HG02571 (cell line): Measurements from ENCODE around the gene ASB1.

Source experiments
- ATAC-seq: cut with Tn5 transposase; IDR thresholded peaks from one replicate; pipeline ENCODE4 v1.9.1; 2021; ENCODE audit warnings: mild to moderate bottlenecking, moderate library complexity; ENCODE audit not compliant: unreplicated experiment

ASB1 gene

DNA sequence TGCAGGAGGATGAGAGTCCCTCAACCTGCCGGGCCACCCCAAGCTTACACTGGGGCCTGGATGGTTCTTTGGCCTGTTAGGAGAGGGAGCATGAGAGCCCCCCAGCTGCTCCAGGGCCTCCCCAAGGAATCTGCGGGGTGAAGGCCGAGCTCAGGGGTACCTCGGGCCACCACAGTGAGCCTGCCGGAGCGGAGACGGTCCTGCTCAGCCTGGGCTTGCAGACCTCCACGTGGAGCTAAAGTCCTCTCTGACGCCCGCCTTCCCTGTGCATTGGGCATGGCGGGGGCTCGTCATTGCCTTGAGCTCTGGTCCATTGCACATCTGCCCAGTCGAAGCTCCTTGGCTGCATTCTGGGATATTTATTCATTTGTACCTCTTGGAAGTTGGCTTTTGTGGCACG, 62.7 kb downstream of the ASB1 start:
- no peak for ATAC-seq

GRCh38 chr2:238489896-238490295, 63.2 kb downstream of the ASB1 start:
- ATAC-seq, result no peak

DNA sequence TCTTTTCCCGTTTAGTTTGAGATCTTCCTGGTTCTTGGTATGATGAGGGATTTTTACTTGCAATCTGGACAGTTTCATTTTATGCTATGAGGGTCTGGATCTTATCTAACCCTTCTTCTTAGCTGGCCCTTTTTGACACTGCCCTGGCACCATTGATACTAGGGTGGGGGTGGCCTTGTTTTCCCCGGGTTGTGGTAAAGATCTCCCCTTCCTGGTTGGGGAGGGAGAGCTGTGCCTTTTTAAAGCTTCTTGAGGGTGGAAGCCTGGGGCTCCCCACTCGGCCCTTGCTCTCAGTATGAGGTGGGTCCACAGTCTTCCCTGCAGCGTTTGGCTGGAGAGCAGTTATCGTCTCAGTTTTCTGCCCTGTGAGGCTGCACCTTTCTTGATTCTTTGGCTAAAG, 66.1 kb downstream of the ASB1 start:
- no peak for ATAC-seq

DNA sequence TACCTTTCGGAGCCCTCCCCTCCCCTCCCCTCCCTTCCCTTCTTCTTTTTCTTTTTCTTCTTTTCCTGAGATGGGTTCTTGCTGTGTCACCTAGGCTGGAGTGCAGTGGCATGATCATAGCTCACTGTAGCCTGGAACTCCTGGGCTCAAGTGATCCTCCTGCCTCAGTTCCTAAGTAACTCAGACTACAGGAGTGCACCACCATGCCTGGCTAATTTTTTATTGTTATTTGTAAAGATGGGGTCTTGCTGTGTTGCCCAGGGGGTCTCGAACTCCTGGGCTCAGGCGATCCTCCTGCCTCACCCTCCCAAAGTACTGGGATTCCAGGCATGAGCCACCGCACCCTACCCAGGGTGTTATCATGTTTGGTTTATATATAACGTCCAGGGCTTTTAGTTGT, 66.7 kb downstream of the ASB1 start:
- no peak for ATAC-seq

DNA sequence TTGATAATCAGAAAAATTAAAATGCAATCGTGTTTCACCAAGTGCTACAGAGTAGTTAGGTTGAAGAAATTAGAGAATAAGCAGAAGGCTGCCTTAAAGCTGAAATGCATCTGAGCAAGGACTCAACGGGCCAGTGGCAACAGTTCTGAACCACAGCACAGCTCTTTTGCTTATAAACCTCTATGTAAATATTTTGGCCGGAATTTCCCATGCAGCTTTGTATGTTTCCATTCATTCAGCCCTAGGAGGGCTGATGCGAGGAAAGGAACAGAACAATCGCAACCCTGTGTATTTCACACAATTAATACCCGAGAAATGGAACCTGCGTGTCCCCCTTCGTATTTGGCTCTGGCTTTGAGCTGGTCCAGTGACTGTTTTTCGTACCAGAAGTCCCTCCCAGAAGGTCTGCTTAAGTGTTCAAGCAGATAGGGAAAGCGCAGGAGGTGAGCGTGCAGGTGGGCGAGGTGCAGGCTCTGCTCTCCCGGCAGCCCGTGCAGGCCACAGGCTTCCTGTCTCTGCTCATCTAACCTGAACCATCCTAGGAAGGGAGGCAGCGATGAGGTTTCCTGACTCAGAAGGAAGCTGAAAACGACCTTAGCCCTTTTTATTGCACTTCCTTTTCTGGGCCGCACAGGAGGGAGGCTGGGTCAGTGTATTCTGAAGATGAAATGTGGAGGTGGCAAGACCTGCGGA, 67.3 kb downstream of the ASB1 start:
- ATAC-seq, result no peak

DNA sequence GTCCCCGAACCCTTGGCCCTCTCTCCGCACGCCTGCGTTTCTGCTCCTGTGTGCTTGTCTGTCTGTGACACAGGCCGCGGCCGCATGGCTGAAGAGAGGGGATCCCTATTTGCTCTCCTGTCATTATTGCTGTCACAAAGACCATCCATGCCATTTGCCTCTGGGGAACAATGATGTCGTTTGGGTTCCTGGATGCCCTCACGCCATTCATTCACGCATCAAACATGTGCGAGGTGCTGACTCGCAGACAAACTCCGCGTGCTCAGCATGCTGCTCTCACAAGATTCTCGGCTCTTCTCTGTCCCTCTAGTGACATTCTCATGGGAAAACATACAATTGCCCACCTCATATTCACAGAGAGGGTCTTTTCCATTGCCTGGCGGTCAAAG, 67.8 kb downstream of the ASB1 start:
- ATAC-seq, result no peak

GRCh38 chr2:238495422-238495821, 68.7 kb downstream of the ASB1 start:
- no peak for ATAC-seq

DNA sequence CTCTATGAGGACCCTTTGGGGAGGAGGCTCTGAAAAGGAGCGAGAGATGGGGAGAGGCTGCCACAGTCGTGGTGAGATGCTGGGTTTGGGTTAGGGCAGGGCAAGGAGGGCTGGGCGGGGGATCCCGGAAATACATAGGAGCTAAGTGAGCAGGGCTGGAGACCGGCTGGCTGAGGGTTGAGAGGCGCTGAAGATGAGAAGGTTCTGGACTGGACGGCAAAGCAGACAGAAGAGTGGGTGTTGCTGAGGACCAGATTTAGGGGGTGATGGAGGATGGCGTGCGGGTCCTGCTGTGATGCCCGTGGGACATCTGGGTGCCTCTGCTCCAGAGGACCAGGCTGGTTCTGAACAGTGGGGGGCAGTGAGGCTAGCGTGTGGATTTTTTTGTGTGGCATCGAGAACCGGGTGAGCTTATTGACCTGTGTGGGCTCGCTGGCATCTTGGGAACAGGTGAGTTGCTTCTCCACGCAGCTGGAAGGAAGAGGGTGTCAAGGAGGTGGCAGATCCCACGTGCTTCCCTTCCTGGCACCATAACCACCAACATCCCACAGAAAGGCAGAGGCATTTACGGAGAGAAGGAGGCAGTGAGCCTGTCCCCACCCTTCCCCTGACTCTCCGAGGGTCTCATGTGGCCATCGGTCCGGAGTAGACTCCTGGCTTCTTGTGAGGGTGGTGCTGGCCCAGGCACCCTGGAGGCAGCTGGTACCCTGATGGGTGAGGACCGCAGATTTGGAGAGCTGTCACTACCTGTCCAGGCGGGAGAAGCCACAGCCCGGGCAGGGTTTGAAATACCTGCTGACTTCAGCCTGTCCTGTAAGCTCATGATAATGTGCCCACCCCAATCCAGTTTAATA, 70.3 kb downstream of the ASB1 start:
- no peak for ATAC-seq

GRCh38 chr2:238497610-238498005, 70.9 kb downstream of the ASB1 start:
- ATAC-seq, result no peak

DNA sequence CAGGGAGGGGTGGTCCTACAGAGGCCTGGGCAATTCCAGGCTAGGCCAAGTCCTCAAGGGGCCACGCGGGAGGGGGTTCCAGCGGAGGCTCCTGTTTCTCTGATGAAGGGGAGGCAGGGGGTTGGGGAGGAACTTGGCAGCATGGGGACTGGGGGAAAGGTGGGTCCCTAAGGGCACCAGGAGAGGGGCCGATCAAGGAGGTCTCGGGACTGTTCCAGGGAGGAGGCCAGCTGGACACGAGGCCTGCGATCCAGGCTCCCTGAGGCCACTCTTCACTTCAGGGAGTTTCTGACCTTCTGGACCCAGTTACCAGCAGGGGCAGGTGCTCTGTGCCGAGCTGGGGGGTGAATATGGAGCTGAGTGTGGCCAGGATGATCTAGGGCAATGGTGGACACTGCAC, 71.5 kb downstream of the ASB1 start:
- no peak for ATAC-seq

DNA sequence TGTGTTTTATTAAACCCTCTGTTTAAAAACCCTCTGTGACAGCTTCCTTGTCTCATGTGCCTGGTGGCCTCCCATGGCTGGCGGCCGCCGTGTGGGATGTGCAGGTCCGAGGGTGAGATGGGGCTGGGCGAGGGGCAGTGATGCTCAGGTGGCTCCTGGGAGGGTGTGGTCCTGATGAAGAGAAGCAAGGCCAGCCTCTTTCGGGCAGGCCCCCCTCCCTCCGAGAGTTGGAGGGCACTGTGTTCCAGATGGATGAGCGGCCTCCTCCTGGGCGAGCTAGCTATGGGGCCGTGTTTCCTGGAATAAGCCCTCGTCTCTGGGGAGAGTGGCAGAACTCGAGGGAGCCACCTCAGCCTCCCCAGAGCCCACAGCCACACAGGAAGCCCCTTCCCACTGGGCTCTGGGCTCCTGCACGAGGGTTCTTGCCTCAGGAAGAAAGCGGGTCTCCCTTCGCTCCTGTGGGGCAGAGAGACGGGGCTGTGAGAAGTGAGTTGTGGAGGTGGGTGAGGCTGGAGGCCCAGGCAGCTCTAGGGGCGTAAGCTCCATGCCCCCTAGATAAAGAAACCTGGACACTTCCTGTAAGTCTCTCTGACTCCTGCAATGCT, 72.1 kb downstream of the ASB1 start:
- ATAC-seq, result no peak

- ATAC-seq, result no peak
Observed at GRCh38 chr2:238499731-238500580, 73.2 kb downstream of the ASB1 start.

DNA sequence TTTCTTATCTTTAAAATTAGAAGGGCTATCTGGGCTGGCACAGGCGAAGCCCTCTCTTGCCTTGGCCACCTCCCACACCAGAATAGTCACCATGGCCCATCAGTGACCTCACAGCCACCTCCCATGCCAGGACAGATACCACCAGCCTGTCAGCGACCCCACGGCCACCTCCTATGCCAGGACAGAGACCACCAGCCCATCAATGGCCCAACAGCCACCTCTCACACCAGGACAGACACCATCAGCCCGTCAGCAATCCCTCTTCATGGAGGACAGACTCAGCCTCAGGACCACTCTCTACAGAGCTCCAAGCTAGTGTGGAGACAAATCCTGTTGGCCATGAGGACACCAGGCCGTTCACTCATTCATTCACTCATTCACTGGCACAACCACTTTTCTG, 74.6 kb downstream of the ASB1 start:
- no peak for ATAC-seq
